GM18858 (cell line): Measurements from ENCODE around the gene IFNAR1.
A peak's percentile ranks its signal among the peaks of the same experiment; 100 is the strongest.
"Not testable (repeated sequence)": the region's sequence is repeated elsewhere in the genome, so short reads cannot be mapped to it uniquely, and the experiment has no call there.

Experiments used
- ATAC-seq: cut with Tn5 transposase; IDR thresholded peaks from one replicate; pipeline ENCODE4 v1.9.1; 2021; ENCODE audit not compliant: unreplicated experiment

The IFNAR1 gene

DNA sequence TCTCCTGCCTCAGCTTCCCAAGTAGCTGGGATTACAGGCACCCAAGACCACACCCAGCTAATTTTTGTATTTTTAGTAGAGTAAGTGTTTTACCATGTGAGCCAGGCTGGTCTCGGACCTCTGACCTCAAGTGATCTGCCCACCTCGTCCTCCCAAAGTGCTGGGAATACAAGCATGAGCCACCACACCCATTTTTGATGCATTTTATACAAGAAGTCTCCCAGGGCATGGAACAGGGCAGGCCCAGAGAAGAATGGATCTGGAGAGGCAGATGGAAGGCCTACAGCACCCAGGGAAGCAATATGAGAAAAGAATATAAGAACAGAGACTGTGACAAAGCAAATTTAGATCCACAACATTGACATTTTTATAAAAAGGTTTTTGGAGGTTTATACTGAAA is 18.8 kb upstream of the IFNAR1 start:
- ATAC-seq: no peak

DNA sequence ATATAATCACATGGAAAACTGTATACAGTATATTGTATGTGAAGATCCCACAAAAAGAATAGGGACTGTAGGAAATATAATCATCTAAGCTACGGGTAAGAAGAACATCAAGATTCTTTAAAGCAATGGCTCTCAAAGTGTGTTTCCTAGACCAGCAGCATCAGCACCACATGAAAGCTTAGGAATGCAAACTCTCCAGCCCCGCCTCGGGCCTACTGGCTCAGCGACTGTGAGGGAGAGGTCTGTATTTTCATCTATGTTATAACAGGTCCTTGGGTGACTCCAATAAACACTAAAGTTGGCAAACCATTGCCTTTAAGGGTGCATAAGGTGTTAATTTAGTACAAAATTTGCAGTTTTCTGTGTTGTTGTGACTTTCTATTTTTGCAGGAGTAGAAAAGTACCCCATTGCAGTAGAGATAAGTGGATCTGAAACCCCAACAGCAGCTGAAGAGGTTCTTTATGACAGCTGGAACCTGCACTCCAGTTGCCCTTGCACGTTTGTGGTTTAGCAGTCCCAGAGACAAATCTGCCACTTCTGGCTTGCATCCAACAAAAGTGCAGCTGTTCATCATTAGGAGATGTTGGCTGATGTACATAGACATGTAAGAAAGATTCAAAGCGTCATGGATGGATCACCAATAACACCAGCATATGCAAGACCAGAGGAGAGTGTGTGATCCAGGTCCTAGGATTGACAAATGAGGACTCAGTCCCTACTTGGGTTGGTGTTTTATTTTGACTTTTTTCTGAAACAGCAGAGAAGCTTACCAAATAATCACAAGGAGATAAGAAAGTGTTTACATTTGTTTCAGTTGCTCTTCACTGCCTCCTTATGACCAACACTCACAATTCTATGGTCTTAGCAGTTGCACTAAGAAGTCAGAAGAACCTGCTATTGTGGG is 15.9 kb upstream of the IFNAR1 start:
- peak; percentile 91 for ATAC-seq

DNA sequence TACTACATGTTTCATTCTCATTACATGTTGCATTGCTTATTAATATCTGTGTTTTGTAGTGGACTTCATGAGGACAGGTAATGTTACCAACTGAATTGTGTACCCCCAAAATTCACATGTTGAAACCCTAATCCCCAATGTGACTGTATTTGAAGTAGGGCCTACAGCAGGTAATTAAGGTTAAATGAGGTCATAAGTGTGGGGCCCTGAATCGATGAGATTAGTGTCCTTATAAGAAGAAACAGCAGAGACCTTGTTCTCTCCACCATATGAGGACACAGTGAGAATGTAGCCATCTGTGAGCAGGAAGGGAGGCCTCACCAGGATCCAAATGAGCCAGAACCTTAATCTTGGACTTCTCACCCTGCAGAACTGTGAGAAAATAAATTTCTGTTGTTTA is 15.0 kb upstream of the IFNAR1 start:
- ATAC-seq: no peak

DNA sequence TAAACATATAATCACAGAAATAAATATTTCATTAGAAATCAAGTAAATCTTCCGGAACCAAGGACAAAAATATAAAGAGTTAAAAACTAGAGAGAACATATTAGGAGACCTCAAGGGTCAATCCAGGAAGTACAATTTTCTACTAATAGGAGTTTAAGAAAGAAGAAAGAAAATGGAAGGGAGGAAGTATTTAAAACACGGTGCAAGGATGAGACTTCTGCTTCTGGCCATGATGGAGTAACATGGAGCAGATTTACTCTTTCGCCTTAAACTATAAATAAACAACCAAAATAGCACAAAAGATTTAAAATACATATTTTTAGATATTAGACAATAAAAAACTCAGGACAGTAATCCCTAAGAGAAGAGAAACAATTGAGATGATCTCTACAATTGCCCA is 12.6 kb upstream of the IFNAR1 start:
- no peak for ATAC-seq

DNA sequence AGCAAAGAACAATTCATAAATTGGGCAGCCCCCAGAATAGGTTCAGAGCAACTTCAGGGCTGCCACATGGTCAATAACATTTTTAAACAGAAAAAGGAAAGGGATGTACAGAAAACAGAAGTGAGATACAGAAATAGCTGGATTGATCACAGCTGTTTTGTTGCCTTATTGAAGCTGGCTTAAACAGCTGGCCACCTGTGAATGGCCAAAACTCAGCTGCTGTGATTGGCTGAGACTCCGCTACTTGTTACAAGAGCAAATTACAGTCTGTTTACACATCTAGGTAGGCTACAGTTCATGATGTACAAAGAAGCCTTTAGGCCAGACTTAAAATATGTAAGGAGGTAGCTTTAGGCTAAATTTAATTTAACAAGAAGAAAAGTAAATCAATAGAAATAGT is 11.6 kb upstream of the IFNAR1 start:
- no peak for ATAC-seq

DNA sequence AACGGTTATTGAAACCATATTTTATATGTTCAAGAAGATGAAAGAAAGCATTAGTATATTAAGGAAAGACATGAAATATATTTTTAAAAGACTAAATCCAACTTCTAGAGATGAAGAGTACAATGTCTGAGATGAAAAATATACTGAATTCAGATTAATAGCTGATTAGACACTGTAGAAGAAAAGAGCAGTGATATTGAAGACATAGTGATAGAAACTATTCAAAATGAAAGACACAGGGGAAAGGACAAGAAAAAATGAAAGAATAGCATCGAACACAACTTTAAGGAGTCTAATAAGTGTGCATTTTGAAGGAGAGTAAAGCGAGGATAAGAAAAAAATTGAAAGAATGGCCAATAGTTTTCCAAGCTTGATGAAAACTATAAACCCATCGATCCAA is 11.2 kb upstream of the IFNAR1 start:
- ATAC-seq: no peak

DNA sequence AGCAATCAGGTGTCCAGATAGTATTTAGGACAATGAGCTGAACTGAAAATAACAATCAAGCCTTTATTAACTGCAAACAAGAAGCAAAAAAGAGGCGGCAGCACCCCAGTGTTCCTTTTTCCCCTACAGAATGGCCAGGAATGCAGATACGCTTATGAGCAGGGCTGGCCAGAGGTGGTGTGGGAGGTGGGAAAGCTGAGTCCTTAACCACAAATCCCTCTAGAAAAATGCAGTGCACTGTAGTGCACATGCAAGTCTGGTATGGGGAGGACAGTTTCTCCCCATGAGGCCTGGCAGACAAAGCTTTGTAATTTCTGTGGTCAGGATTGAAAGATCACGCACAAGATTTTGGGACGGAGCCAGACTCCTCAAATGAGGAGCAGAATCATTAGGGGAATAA is 10.7 kb upstream of the IFNAR1 start:
- no peak for ATAC-seq

DNA sequence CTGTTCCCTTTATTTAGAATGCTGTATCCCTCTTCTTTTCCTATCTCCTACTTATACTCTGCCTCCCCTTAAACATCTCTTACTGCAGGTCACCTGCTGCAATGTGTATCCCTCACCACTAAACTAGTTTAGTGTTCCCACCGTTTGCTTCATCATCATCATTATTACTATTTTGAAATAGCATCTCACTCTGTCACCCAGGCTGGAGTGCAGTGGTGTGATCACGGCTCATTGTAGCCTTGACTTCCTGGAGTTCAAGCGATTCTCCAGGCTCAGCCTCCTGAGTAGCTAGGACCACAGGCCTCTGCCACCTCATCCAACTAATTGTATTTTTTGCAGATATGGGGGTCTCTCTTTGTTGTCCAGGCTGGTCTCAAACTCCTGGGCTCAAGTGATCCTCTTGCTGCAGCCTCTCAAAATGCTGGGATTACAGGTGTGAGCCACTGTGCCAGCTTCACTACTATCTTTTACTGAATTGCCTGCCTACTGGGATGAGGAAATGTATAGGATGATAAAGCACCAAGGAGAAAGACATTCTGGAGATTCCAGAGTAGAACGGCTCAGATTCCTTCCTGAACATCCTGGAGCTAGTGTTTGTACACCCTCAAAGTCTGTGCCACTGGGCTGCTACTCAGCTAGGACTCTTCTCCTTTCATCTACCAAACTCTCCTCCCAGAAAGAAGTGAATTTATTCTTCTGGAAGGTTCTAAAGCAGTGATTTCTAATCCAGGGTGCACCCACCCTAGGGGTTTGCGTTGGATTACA is 8.6 kb upstream of the IFNAR1 start:
- no peak for ATAC-seq

DNA sequence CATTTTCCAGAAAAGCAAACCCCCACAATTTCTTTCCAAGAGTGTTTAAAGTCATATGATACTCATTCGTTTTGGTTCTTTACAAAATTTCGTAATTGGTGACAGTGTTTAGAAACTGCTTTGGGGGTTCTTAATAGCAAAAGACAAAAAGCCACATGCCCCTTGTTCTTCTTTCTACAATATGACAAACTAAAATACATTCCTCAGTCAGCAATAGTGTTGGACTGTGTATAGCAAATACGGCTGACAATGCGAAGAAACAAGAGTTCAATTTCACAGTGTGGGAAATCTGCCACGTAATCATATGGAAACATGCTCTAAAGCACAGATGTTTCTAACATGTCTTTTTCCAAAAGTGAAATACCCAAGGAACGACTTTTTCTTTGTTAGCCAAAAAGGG is 7.6 kb upstream of the IFNAR1 start:
- ATAC-seq: no peak

DNA sequence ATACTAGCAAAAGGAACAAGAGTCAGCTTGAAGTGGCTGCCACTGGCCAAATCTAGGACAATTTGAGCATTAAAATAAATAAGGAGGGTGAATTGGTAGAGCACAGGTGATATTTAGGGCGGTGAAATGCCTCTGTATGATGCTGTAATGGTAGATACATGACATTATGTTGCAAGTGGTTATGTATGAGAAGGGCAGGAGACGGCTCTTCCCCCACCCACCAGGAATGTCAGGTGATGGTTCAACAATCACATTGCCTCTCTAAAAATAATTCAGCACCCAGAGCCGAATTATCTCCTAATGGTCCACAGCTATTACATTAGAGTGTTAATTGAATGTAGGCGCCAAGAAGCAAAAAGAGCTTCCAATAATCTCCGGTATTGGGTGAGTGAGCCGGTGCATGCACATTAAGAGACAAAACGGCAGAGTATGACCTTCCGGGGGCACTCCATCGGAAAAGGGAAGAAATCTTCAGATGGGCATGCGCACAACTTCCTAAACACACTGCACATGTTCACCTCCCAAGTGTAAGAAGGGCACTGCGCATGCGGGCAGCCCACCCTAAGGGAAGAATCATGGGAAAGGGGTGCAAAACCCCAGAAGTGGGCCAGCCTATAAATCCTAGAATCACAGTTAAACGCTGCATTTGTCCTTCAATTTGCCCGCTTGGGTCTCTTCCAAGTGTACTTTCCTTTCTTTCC is 6.8 kb upstream of the IFNAR1 start:
- no peak for ATAC-seq

DNA sequence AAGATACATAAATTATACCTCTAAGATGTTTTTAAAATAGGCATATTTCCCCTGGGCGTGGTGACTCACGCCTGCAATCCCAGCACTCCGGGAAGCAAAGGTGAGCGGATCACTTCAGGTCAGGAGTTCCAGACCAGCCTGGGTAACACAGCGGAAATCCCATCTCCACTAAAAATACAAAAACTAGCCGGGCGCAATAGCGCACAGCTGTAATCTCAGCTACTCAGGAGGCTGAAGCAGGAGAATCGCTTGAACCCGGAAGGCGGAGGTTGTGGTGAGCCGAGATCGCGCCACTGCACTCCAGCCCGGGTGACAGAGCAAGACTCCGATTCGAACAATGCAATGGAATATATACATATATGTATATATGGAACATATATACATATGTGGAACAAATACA is 3.8 kb upstream of the IFNAR1 start:
- not testable (repeated sequence) for ATAC-seq

DNA sequence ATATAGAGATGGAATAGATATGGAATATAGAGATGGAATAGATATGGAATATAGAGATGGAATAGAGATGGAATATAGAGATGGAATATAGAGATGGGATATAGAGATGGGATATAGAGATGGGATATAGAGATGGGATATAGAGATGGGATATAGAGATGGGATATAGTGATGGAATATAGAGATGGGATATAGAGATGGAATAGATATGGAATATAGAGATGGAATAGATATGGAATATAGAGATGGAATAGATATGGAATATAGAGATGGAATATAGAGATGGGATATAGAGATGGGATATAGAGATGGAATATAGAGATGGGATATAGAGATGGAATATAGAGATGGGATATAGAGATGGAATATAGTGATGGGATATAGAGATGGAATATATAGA is 1.2 kb upstream of the IFNAR1 start:
- ATAC-seq: not testable (repeated sequence)

DNA sequence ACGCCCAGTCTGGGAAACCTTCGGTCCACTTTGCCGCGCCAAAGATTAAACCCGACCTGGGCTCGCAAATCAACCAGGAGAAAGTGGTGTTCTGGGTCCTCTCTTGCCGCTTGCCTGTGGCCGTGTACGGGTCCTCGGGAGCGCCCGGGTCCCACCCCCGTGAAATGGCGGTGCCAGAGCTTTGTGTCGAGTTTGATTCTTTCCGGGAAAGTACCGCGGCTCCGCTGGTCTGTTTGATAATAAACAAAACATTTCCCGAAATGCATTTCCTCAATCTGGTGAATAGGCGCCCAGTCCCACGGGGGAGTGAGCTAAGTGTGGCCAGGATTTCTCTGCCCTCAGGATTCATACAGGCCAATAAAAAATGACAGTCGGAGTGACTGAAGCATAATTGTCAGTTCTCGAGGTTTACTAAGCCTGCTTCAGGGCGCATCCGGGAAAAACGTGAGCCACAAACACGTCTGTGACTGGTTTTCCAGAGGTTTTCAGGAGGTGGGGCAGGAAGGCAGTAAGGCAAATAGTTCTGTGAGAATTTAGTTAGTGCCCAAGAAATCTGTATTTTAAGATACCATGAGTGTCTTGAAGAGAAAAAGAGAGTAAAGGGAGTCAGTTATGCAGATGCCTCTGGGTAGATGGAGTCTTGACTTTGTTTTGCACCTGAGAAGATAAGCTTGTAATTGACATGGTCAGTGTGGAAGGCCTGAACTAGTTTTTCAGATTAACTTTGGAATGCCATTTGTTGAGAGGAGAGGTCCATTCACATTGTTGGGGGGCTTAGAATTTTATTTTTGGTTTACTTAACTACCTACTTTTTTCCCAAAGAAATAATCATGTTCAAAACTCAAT is 675 bp downstream of the IFNAR1 start:
- peak; percentile 15 for ATAC-seq

DNA sequence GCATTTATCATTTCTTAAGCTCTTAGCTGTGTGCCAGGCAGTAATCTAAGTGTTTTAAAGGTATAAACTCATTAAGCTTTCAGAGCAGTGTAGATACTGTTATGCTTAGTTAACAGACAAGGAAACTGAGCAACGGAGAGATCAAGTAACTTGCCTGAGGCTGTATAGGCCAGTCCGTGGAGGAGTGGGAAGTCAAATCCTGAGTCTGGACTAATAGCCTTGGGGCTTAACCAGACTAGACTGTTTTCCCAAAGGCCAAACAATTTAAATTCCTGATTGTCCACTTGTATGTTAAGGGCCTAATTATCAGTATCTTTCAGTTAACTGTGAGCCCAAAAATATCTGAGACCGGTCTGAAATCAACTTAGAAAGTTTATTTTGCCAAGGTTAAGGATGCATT is 2.6 kb downstream of the IFNAR1 start:
- no peak for ATAC-seq

DNA sequence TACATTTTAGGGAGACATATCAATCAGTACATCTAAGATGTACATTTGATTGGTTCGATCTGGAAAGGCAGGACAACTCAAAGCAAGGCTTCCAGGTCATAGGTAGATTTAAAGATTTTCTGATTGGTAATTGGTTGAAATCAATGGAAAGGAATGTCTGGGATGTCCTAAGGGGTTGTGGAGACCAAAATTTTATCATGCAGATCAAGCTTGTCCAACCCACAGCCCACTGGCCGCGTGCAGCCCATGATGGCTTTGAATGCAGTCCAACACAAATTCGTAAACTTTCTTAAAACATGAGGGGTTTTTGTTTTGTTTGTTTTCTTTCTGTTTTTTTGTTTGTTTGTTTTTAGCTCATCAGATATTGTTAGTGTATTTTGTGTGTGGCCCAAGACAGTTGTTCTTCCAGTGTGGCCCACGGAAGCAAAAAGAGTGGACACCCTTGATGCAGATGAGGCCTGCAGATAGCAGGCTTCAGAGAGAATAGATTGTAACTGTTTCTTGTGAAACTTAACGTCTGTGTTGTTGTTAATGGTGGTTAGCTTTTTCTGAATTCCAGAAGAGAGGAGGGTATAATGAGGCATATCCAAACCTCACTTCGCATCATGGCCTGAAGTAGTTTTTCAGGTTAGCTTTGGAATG is 3.1 kb downstream of the IFNAR1 start:
- no peak for ATAC-seq

DNA sequence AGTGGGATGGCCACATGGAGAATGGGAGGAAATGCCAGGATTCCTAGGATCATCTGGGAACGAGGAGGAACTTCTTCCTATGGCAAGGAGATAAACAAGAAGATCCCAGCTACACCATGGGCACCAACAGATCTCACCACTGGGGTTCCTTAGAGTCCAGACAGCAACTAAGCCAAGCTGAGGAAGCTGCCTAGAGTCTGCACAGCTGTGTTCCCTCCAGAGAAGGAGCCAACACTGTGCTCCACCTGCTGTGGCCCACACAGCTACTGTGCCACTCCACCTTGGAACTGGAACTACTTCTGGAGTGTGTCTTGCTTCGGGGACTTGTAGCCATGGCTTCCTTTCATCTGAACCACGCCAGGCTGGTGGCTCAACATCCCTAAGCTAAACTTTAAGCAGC is 6.0 kb downstream of the IFNAR1 start:
- ATAC-seq: no peak

DNA sequence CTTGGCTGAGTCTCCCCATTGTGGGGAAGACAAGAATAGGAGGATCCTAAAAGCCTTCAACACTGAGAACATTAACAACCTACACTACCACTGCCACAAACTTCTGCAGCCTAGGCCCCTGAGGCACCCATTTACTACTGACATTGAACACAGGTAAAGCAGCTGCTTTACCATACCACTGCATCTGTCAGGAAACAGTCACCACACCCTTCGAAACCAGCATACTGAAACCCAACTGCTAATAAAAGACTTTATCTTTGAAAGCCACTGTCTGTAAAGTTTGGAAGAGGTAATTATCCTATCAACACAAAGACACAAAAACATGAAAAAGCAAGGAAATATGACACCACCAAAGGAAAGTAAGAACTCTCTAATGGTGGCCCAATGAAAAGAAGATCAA is 7.4 kb downstream of the IFNAR1 start:
- ATAC-seq: no peak

DNA sequence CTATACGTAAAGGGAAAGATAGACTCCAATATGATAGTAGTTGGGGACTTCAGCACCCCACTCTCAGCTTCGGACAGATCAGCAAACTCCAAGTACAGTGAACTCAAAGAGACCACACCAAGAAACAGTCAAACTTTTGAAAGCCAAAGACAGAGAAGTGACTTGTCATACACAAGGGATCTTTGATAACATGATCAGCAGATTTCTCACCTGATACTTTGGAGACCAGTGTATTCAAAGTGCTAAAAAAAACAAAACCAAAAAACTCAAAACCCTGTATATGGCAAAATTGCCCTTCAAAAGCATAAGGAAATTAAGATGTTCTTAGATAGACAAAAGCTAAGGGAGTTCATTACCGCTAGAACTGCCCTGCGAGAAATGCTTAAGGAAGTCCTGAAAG is 9.4 kb downstream of the IFNAR1 start:
- no peak for ATAC-seq

DNA sequence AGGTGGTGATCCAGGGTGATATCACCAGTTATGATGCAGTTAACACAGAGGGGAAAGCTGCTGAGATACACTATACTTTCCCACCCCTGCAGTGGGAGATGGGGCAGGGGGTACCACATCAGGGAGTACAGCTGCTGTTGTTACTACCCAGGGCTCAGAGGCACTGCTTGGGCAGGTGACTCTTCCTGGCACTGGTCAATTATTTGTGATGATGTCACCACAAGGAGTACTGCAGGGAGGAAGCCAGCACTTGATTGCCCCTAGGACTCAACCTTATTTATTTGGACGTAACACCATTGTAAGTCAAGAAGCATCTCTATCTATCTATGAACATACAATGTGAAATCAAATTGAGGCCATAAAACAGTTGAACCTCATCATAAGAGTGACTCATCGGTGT is 10.1 kb downstream of the IFNAR1 start:
- ATAC-seq: no peak

DNA sequence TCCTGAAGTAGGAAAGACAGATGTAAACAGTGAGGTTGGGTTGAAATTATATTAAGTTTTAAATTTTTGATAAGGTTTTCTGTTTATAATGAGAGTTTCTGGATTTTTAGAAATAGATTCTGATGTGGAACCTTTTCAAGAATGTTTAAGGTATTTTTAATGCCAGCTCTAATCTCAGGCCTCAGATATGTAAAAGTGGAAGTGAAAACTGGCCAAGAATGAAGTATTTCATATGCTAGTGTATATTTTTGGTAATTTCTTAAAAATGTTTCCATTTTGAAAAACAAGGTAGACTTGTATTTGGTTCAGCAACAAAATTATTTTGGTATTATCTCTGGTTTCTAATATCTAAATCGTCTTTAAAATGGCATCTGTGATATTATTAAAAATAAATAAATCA is 14.4 kb downstream of the IFNAR1 start:
- no peak for ATAC-seq
